K562 (cell line): Measurements from ENCODE around the gene GXYLT2. TPM values are rescaled to one million over a fixed set of nuclear protein-coding genes. Genes with fewer than 3 reads are reported as not detected.

Experiments used
- ATF7 ChIP-seq: fragments of 450-650 bp; IDR thresholded peaks from 2 replicates; pipeline ENCODE4 v1.7.1; 2014; ENCODE audit warnings: mild to moderate bottlenecking, moderate library complexity
- BRD9 ChIP-seq: fragments of 450-650 bp; IDR thresholded peaks from 2 replicates; pipeline ENCODE4 v1.6.1; 2018; ENCODE audit warnings: low read depth; ENCODE audit not compliant: partially characterized antibody
- CTCF ChIP-seq, 3 experiments: IDR thresholded peaks in 2 of 3; conservative IDR thresholded peaks in 1 of 3; 2 replicates each; pipeline ENCODE4 v1.5.1; 2011 to 2012; ENCODE audit warnings: low read length in 3 of 3, mild to moderate bottlenecking in 3 of 3, control low read depth in 2 of 3, improper control_type of control experiment in 1 of 3, inconsistent platforms in 1 of 3, low read depth in 1 of 3, mixed read lengths in 1 of 3, moderate library complexity in 1 of 3; ENCODE audit not compliant: insufficient read depth in 2 of 3
- CTCFL ChIP-seq: IDR thresholded peaks from 2 replicates; pipeline ENCODE4 v1.6.1; 2011; ENCODE audit warnings: borderline replicate concordance, low read depth, mild to moderate bottlenecking, moderate library complexity, low read length; ENCODE audit not compliant: insufficient read depth, poor library complexity, severe bottlenecking
- DACH1 ChIP-seq: fragments of 450-650 bp; IDR thresholded peaks from 2 replicates; pipeline ENCODE4 v1.6.1; 2018; ENCODE audit not compliant: partially characterized antibody
- E2F6 ChIP-seq, 2 experiments: IDR thresholded peaks; 2 replicates each; pipeline ENCODE4 v1.6.1; 2011; ENCODE audit warnings: borderline replicate concordance in 1 of 2, control low read depth in 1 of 2, low read depth in 1 of 2, low read length in 1 of 2, mild to moderate bottlenecking in 1 of 2, mixed read lengths in 1 of 2, moderate library complexity in 1 of 2; ENCODE audit not compliant: insufficient read depth in 1 of 2, insufficient read length in 1 of 2, poor library complexity in 1 of 2, severe bottlenecking in 1 of 2; ENCODE audit errors: extremely low read depth in 1 of 2
- ETS1 ChIP-seq: conservative IDR thresholded peaks from 2 replicates; pipeline ENCODE4 v1.6.1; 2011; ENCODE audit warnings: low read depth, mild to moderate bottlenecking, low read length; ENCODE audit not compliant: control insufficient read depth
- KAT2B ChIP-seq: IDR thresholded peaks from one replicate; pipeline ENCODE4 v1.6.1; 2012; ENCODE audit warnings: low read depth, mild to moderate bottlenecking, control low read depth, inconsistent platforms, low read length, moderate library complexity
- NFIC ChIP-seq: fragments of 450-650 bp; IDR thresholded peaks from 2 replicates; pipeline ENCODE4 v1.6.1; 2017; ENCODE audit warnings: mild to moderate bottlenecking, inconsistent platforms
- PHF8 ChIP-seq: fragments of 200-600 bp; sonication (generic); IDR thresholded peaks from 2 replicates; pipeline ENCODE4 v1.6.1; 2012; ENCODE audit warnings: mixed run types, mild to moderate bottlenecking, inconsistent platforms, low read length, moderate library complexity, borderline replicate concordance
- RBFOX2 ChIP-seq: fragments of 200-400 bp; formaldehyde crosslinking; IDR thresholded peaks from 2 replicates; pipeline ENCODE4 v1.6.1; 2017; ENCODE audit warnings: low read depth, mild to moderate bottlenecking, low read length, moderate library complexity
- RBM15 ChIP-seq: fragments of 200-400 bp; formaldehyde crosslinking; IDR thresholded peaks from 2 replicates; pipeline ENCODE4 v1.6.1; 2018; ENCODE audit warnings: mild to moderate bottlenecking, low read length, moderate library complexity; ENCODE audit not compliant: insufficient read depth
- SMARCE1 ChIP-seq: fragments of 450-650 bp; IDR thresholded peaks from 2 replicates; pipeline ENCODE4 v1.7.1; 2016; ENCODE audit warnings: mild to moderate bottlenecking
- STAG1 ChIP-seq: sonication (generic); formaldehyde crosslinking; IDR thresholded peaks from 2 replicates; pipeline ENCODE4 v1.5.0; 2020; ENCODE audit warnings: missing genetic modification reagents, borderline replicate concordance
- TCF3 ChIP-seq: sonication (generic); formaldehyde crosslinking; IDR thresholded peaks from 2 replicates; pipeline ENCODE4 v1.4.0; 2020; ENCODE audit warnings: mild to moderate bottlenecking, missing genetic modification reagents
- ZBTB7A ChIP-seq: IDR thresholded peaks from 2 replicates; pipeline ENCODE4 v1.6.1; 2011; ENCODE audit warnings: low read depth, mild to moderate bottlenecking, low read length, moderate library complexity, borderline replicate concordance; ENCODE audit not compliant: control insufficient read depth
- ZNF239 ChIP-seq: fragments of 250-450 bp; sonication (Bioruptor Pico); IDR thresholded peaks from 2 replicates; pipeline ENCODE4 v1.4.0; 2020; ENCODE audit warnings: mild to moderate bottlenecking
- ZNF24 ChIP-seq: fragments of 450-650 bp; IDR thresholded peaks from 2 replicates; pipeline ENCODE4 v1.6.1; 2016
- ZNF445 ChIP-seq: fragments of 250-450 bp; sonication (Bioruptor Pico); IDR thresholded peaks from 2 replicates; pipeline ENCODE4 v1.4.0; 2020; ENCODE audit warnings: low read depth, mild to moderate bottlenecking, moderate library complexity
- ZNF766 ChIP-seq: fragments of 200-800 bp; sonication (Bioruptor generic); conservative IDR thresholded peaks from 2 replicates; pipeline ENCODE4 v1.6.1; 2016; ENCODE audit warnings: missing genetic modification characterization, missing compliant biosample characterization
- polyA plus RNA-seq, 8 experiments: library from polyadenylated mRNA; depleted of rRNA in 4 of 8; stranded (reverse) in 5 of 8; unstranded in 3 of 8; fragments of >200 nt; fragmentation: Nextera tagmentation in 2 of 8; fragmentation: Illumina TruSeq in 1 of 8; extraction: Ambion mirVana in 2 of 8; extraction: Trizol in 1 of 8; gene quantifications; 2 replicates each; pipeline versions ENCODE4 v1.2.1 to v1.2.3, GENCODE V29; 2011 to 2014; ENCODE audit warnings: inconsistent platforms in 1 of 8, missing spikeins in 1 of 8
- total RNA-seq, 7 experiments: library from RNA; depleted of rRNA in 6 of 7; stranded (reverse); fragments of >200 nt in 6 of 7; fragmentation: Illumina TruSeq in 2 of 7; extraction: Trizol in 2 of 7; gene quantifications; 2 replicates each; pipeline versions ENCODE4 v1.2.1 to v1.2.3, GENCODE V29; 2011 to 2021; ENCODE audit warnings: low replicate concordance in 1 of 7

Gene GXYLT2
- total and polyA plus RNA-seq, 9 of the 15 experiments (the other 6 are each of a cell fraction or from before 2014, with no cell fraction given), result 0.71 to 6.0 (median 3.3) TPM

- TF ChIP-seq CTCFL, result peak; percentile 74
- TF ChIP-seq E2F6 (IDR thresholded peaks at IDR 0.05; ENCODE audit: borderline replicate concordance in 1 of 2, extremely low read depth in 1 of 2, insufficient read depth in 1 of 2, insufficient read length in 1 of 2, low read depth in 1 of 2, low read length in 1 of 2, poor library complexity in 1 of 2, severe bottlenecking in 1 of 2), result peak in 1 of 2 experiments; percentile 36
- TF ChIP-seq TCF3, result no peak
- TF ChIP-seq DACH1, result no peak
- TF ChIP-seq ZNF239, result no peak
- 0 out of 2 replicates have a peak, but pooled peaks have one; percentile 24 for TF ChIP-seq RBFOX2
- no peak for TF ChIP-seq BRD9
- peak; percentile 19; the same call in 1 of the 2 replicates for TF ChIP-seq ZNF766 (CRISPR knock-in tag)
- TF ChIP-seq NFIC, result peak; percentile 49
- TF ChIP-seq SMARCE1, result 0 out of 2 replicates have a peak, but pooled peaks have one; percentile 15
- TF ChIP-seq ZBTB7A, result peak; percentile 58; the same call in 1 of the 2 replicates
- no peak for TF ChIP-seq RBM15
- peak; percentile 99 for TF ChIP-seq ZNF24
- TF ChIP-seq ZNF445 (CRISPR knock-in tag), result no peak
- no peak for TF ChIP-seq STAG1 (CRISPR knock-in tag)
- no peak for TF ChIP-seq KAT2B
- peak in 2 of 3 experiments; percentile 29 to 34; a peak in 2 of 6 replicates for TF ChIP-seq CTCF (IDR thresholded peaks at IDR 0.05 in 2 of 3, conservative IDR thresholded peaks at IDR 0.05 in 1 of 3; ENCODE audit: insufficient read depth in 2 of 3, low read depth in 1 of 3, low read length in 3 of 3)
- TF ChIP-seq PHF8, result peak; percentile 43; the same call in 1 of the 2 replicates
- TF ChIP-seq ATF7, result no peak
- 0 out of 2 replicates have a peak, but pooled peaks have one; percentile 12 for TF ChIP-seq ETS1
These were observed at the start of gene GXYLT2 (continued) for GRCh38 chr3:72887705-72888545.
